Middle frontal gyrus (tissue), 1 donor: Measurements from ENCODE around the gene SHROOM3.
"Not testable (repeated sequence)": the region's sequence is repeated elsewhere in the genome, so short reads cannot be mapped to it uniquely, and the experiment has no call there.

ENCODE experiments used
- DNase-seq: peaks from one replicate; pipeline ENCODE4 v3.0.0-alpha.2; 2015; ENCODE audit warnings: low spot score; ENCODE audit errors: extremely low spot score

SHROOM3 gene

DNA sequence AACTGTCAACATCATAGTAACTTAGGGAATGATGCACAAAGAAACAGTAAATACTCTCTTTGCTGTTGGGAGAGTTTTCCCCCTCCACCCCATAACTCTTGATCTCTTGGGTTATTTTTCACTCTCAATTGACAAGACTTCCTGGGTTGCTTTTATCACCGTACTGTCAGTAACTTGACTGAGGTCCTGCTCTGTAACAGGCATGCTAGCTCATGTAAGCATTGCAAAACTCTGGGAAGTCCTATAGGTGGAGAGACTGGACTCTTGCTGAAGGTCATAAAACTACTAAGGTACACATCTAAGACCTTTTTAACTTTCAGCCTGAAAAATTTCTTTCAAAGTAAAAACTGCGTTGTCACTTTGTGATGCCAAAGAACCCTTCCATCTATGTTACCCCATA is 10.9 kb downstream of the SHROOM3 start:
- no peak for DNase-seq

DNA sequence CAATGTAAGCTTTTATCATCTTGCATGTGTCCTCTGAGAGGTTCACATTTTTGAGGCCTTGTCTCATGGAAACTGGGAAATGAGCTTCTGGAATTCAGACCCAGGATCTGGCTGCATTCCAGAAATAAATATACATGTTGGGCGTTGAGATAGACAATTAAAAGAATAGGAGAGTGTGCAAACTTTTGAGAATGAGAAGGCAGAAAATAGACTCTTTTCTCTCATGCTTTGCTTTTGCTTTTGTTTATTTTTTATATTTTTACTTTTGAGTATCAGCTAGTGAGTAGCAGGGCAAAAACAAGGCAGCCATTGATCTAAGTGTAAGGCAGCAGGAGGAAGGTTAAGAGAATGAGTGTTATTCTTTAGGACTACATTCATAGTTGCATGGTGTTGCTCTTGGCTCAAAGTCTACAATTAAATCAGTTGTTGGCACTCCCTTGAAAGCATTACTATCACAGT is 12.4 kb downstream of the SHROOM3 start:
- no peak for DNase-seq

DNA sequence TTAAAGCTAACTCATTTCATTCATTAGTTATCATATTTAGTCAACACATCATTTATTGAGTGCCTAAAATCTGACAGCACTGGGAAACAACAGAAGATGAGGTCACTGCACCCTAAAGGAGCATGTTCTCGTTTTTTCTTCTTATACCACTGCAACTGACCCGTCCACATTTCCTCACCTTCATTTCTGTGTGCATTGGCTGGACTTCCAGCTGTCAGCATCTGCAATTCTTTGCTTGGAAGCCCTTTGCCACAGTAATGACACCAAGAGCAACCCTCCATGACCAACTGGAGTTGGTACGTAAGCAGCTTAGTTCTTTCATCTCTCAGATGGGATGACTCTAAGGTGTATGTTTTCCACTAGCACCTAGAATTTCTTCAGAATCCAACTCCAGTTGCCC is 13.2 kb downstream of the SHROOM3 start:
- DNase-seq: no peak

DNA sequence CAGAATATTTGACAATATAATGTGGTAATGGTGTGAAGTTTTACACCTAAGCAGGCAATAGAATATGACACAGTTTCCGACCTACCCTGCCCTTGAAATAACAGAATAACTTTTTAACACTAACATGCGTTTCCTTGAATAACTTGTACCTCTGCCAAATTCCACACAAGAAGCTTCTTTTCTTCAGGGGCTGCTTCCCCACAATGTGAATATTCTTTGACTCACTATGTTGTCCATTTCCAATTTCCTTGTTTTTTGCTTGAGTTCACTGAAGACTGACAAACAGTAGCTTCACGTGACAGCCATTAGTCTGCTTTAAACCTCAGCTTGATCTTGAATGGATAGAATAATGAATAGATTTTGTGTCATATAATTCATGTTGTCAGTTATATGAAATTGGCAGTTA is 14.3 kb downstream of the SHROOM3 start:
- no peak for DNase-seq

DNA sequence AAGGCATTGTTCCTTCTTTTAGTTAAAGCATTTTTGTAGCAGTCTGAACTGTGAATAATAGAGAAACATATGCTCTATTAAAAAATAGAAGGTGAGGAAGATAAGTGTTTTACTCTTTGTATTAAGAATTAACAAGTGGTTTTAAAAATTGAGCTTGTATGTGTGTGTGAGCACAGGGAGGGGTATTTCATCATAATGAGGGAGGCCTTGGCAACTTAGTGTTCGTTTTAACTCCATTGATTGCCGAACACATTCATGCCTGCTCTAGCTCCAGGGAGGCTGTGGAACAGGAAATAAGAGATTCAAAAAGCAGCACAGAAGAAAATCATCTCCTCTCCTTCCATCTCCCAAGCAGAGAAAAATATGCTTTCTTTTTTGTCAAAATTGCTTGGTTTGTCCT is 14.8 kb downstream of the SHROOM3 start:
- DNase-seq: no peak

DNA sequence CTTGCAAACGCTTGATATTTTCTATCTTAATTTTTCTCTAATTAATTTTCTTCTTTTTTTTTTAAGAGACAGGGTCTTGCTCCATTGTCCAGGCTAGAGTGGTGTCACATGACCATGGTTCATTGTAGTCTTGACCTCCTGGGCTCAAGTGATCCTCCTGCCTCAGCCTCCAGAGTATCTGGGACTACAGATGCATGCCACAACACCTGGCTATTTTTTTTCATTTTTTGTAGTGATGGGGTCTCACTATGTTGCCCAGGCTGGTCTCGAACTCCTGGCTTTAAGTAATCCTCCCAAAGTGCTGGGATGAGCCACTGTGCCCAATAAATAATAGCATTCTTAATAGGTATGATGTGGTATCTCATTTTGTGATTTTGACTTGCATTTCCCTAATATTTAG is 18.2 kb downstream of the SHROOM3 start:
- DNase-seq: no peak

DNA sequence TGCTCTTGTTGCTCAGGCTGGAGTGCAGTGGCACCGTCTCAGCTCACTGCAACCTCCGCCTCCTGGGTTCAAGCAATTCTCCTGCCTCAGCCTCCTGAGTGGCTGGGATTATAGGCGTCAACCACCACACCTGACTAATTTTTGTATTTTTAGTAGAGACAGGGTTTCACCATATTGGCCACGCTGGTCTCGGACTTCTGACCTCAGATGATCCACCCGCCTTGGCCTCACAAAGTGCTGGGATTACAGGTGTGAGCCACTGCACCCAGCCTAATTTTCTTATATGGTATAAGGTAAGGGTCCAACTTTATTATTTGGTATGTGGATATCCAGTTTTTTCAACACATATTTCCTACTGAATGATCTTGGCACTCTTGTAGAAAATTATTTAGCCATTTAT is 19.0 kb downstream of the SHROOM3 start:
- DNase-seq: not testable (repeated sequence)

DNA sequence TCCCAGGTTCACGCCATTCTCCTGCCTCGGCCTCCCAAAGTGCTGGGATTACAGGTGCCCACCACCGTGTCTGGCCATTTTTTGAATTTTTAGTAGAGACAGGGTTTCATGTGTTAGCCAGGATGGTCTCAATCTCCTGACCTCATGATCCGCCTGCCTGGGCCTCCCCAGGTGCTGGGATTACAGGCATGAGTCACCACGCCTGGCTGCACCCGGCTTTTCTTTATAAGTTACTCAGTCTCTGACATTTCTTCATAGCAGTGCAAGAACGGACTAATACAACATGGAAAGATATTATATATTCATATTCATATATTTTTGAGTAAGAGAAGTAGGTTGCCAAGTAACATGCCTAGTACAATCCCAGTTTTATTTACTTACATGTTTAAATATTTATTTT is 22.9 kb downstream of the SHROOM3 start:
- DNase-seq: no peak

DNA sequence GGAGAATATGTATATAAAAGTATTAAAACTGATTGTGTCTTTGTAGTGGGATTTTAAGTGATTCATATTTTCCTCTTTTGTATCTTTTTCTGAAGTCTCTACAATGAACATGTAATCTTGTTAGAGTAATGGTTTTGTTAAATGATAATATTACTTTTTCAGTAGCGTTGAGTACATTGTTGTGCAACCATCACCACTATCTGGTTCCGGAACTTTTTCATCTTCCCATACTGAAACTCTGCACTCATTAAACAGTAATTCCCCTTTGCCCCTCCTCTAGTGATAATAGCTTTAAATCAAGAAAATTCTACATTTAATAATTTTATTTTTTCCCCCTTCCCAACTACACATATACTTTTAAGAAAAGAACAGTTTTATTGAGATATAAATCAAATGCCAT is 23.3 kb downstream of the SHROOM3 start:
- DNase-seq: no peak

DNA sequence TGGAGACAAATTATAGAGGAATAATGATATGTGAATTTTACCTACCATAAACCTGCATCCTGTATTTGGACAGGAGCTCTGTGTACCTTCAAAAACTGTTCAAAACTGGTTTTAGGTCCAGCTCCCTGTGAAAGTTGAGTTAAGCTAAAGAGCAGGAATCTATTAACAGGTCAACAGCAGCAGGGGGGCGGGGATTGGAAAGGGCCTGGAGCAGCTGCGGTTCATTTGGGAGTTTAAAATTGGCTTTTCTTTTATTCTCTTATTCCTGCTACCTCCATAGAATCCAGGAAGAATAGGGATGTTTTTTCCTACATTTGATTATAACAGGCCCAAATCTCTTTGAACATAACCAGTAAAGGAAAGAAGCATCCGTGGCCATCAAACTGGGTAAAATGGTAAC is 23.8 kb downstream of the SHROOM3 start:
- DNase-seq: no peak

DNA sequence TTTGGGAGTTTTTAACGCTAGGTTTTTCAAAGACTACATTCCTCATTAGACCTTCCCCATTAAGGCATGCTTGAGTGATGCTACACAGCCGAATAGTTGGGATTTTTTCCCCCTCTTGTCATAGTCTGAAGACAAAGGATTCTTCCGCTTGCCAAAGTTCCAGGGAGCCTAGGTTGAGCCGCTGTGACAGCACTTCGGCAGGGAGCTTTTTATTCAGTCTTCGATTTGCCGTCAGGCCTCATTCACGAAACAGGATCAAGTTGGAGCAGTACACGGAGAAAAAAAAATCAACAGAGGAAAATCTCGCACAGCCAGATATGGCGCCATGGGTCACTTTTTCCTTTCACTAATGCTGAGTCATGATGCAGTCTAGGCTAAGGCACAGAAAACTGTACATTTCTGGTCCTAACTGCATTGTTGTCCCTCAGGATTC is 24.3 kb downstream of the SHROOM3 start:
- DNase-seq: no peak

DNA sequence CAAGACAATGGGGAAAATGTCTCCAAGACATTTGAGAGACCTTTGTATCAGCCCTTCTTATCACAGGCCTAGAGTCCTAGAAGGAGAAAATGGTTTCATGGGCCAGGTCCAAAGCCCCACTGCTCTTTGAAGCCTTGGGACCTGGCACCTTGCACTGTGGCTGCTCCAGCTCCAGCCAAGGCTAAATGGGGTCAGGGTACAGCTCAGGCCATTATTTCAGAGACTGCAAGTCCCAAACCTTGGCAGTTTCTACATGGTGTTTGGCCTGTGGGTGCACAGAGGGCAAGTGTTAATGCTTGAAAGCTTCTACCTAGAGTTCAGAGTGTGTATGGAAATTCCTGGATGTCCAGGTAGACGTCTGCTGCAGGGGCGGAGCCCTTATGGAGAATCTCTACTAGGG is 28.5 kb downstream of the SHROOM3 start:
- no peak for DNase-seq

DNA sequence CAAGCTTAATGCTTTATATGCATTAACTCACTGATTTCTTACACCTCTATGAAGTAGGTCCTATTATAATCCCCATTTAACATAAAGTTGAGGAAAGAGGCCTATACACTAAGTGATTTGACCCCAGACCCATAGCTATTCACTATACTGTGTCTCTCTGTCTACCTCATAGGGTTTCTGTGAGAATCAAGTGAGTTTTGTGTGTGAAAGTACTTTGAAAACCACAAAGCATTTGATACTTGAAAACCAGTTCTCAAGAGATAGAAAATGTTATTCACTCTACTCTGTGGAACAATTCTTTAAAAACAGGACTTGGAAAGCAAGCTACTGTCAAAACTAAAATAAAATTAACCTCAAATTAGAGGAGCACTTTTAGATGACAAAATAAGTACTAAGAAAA is 35.0 kb downstream of the SHROOM3 start:
- DNase-seq: no peak

DNA sequence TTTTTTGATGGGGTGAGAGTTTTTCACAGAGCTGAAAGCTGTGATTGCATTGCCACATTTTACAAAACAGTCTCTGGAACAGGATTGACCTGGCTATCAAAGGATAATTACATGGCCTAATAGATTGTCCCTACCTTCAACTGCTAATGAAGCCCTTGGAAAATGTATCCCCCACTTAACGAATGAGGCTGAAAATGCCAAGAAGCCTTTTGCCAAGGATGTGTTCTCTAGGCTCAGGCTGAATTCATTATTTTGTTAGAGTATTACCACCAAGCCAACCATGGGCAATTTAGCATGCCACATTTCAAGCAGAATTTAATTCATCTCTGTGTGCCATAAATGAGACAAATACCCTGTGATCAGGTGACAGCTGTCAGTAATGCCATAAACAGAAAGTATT is 35.5 kb downstream of the SHROOM3 start:
- no peak for DNase-seq

DNA sequence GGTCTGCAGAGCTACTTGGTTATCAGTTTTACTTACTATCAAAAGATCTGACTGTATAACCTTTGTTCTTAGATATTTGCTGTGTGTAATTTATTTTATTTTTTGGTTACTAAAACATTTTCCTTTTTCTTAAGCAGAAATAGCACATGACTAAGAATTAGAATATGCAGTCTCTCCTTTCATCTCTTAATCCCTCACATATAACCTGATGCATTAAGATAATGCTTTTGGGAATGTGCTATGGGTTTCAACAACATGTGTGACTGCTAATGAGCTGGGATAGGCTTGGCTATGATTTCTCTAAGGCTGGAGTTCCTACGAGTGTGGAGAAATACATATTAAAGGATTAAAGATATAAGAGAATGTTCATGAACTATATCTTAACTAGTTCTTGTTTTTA is 41.5 kb downstream of the SHROOM3 start:
- no peak for DNase-seq

DNA sequence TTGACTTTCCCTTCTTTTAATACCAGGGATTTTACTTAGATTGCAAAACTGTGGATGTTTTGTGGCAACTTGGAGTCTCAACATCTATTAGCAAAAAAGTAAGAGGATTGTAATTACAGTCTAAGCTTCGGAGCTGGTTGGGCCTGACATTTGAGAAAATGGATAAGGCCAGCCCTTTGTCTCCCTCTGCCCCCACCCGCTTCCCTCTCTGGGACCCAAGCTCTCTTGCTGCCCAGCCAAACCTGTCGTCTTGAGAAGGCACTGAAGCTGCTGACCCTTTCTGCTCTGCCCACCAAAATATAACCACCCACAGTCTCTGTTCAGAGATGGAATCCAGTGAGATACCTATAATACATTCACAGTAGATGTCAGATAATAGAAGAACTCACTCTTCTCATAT is 49.6 kb downstream of the SHROOM3 start:
- DNase-seq: no peak

DNA sequence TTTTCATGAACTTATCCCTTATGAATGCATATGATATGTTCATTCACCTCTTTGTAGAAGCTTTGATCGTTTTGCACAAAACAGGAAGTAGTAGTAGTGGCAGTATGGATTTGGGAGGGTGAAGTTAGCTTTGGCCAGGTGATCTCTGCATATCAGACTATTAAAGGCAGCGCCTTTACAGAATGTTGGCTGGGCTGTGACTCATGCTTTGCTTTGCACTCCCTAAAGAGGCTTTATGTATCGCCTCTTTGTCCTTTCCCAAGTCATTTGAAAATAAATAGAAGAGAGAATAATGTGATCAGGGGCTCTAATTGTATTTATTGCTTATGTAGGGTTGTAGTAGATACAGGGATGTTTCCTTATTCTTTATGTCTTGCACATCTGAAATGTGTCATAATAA is 50.4 kb downstream of the SHROOM3 start:
- DNase-seq: no peak

DNA sequence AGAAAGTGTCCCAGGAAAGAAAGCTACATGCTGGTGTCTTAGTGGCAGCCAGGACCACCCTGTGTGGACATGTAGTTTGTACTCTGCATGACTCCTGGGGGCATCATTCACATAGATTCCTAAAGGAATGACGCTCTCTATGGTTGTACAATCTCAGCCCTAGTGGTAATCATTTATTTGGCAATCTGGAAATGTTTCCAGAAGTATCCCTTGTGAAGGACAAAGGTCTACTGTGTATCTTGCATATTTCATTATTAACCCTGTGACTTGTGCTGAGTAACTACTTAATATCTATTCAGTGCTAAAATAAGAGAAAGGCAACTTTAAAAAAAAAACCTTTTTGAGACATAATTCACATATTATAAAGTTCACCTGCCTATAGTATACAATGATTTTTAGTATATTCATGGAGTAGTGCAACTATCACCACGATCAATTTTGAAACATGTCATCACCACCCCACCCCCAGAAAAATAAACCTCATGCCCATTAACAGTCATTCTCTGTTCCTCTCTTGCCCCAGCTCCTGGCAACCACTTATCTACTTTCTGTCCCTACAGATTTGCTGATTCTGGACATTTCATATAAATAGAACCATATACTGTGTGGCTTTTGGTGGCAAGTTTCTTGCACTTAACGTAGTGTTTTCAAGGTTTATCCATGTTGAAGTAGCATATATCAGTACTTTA is 51.7 kb downstream of the SHROOM3 start:
- no peak for DNase-seq

DNA sequence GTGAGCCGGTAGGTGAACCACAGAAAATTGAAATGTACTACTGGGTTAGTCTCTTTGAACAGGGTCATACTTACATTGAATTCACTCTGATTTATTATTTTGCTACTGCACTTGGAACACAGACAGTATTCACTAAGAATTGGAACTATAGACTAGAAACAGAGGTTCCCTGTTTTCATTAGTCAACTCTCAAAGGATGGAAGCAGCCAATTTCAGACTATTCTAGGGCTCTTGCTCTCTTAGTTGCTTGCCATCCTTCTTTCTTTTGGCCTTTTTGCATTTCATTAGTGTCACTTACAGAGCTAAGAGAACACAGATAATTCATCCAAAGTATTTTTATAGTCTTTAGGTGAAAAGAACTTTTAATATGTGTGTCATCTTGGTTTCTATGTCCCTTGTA is 52.6 kb downstream of the SHROOM3 start:
- DNase-seq: no peak

DNA sequence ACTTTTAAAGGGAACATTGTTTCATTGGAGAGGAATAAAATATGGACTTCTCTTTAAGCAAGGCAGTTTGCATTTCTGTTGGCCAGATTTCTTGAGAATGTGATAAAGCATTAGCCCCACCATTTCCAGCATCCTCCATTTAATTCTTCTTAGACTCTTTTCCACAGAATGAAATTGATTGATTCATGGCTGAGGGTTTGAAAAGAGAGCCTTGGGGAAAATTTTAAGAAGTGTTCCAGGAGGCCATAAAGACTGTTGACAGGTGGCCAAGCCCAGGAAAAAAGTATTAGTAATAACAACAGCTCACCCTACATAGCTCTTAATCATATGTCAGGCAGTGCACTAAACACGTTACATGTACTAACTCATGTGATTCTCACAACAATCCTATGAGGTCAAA is 53.4 kb downstream of the SHROOM3 start:
- no peak for DNase-seq

DNA sequence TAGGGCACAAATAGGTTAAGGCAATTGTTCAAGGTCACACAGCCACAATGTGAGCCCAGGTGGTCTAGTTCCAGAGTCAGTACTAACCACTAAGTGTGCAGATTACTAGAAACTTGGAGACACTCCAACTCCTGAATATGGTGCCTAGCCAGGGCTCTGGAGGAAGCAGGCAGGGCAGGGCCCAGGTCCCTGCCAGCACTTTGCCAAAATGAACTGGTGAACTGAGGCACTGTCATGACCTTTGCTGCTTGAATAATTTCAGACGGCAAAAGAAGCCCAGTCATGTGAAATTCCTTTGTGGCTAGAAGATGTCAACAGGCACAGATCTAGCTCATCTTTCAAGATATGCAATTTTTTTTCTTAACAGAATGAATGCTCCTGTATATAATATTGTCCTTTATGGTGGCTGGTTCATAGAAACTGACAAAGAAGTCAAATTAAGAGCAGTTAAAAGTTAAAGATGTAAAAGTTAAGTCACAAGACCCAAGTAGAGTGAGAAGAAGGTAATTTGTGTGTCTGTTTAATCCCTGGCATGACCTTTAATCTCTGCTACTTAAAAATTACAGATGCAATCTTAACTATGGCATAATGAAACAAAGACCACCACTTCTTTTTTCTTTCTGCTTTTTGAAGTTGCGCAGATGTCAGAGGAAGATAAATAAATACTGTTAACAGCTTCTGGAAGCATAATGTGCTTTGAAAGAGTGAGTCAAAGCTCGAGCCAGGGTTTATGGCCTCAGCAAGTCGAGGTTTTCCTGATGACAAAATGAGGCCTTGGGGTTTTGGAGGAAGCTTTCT is 54.1 kb downstream of the SHROOM3 start:
- DNase-seq: no peak

DNA sequence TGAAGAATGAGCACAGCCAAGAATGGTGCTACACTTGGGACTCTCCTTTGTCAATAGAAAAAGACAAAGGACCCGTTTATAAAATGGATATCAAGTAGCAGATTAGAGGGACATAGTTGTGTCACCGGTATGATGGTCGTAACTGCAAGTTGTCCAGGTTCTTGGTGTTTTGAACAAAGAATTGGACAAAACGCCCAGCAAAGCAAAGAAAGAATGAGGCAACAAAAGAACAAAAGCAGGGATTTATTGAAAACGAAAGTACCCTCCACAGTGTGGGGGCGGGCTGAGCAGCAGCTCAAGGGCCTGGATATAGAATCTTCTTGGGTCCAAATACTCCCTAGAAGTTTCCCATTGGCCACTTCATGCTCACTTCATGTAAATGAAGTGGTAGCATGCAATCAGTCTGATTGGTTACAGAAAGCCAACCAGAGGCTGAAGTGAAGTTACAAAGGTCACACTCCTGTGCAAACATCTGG is 54.7 kb downstream of the SHROOM3 start:
- no peak for DNase-seq

DNA sequence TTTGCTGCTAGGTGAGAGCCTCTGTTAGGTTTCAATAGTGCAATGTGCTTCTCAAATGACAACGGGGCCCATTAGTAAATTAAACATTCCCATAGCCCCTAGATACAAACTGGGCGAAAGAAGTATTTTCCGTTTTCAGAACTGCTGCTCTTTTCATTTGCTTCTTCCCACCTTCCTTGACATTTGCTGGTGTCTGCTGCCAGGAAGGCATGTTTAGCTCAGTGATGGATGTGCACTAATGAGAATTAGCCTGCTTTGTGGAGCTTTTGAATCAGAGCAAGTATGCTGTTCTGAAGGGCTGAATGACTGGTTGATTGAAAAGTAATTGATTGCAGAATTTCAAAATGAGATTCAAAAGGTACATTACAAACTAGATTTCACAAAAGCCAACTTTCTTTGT is 57.0 kb downstream of the SHROOM3 start:
- no peak for DNase-seq
